ENCODE data around the gene BTNL8.

DNA sequence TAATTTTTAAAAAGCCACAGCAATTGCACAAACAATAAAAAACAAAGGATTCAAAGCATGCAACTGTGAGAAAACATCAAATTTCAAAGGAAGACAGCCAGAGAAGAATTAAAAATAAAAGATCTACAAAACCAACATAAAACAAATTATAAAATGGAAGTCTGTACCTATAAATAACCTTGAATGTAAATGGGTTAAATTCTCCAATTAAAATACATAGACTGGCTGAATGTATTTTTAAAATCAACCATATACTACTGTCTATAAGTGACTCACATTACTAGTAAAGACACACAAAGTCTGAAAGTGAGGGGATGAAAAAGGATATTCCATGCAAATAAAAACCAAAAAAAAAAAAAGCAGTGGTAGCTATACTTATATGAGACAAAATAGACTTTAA is 33.7 kb downstream of the BTNL8 start:
- TF ChIP-seq, protein P1, sequence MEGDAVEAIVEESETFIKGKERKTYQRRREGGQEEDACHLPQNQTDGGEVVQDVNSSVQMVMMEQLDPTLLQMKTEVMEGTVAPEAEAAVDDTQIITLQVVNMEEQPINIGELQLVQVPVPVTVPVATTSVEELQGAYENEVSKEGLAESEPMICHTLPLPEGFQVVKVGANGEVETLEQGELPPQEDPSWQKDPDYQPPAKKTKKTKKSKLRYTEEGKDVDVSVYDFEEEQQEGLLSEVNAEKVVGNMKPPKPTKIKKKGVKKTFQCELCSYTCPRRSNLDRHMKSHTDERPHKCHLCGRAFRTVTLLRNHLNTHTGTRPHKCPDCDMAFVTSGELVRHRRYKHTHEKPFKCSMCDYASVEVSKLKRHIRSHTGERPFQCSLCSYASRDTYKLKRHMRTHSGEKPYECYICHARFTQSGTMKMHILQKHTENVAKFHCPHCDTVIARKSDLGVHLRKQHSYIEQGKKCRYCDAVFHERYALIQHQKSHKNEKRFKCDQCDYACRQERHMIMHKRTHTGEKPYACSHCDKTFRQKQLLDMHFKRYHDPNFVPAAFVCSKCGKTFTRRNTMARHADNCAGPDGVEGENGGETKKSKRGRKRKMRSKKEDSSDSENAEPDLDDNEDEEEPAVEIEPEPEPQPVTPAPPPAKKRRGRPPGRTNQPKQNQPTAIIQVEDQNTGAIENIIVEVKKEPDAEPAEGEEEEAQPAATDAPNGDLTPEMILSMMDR (IDR thresholded peaks at IDR 0.05; ENCODE audit: poor library complexity) = no peak
- TF ChIP-seq EZH2phosphoT487 (IDR thresholded peaks at IDR 0.05; ENCODE audit: low read depth, severe bottlenecking, unreplicated experiment) = no peak

All from hepatocyte (in vitro differentiated cells).